Body of pancreas (tissue), 4 donors: ENCODE data around the gene SLC30A3. TPM values are rescaled to one million over a fixed set of nuclear protein-coding genes. Genes with fewer than 3 reads are reported as not detected.

Experiments used
- ATAC-seq: fragments of 150-250 bp; one replicate; pipeline ENCODE4 v1.9.1; 2016
- DNase-seq, 4 donors: peaks; one replicate each; pipeline ENCODE4 v3.0.0-alpha.2; 2019
- H3K27ac ChIP-seq, 4 donors: fragments of 200-600 bp; sonication (generic); 1 replicate in 3 of 4; 2 replicates in 1 of 4; pipeline versions ENCODE4 v1.5.1 to v1.6.1; 2016 to 2019; ENCODE audit warnings: mild to moderate bottlenecking in 1 of 4, mixed read lengths in 1 of 4, moderate library complexity in 1 of 4
- H3K27me3 ChIP-seq, 2 donors: fragments of 200-600 bp; sonication (generic); one replicate each; pipeline ENCODE4 v1.6.0; 2016; ENCODE audit warnings: mild to moderate bottlenecking in 1 of 2
- H3K36me3 ChIP-seq, 2 donors: fragments of 200-600 bp; sonication (generic); replicated peaks in 1 of 2; 2 replicates each; pipeline ENCODE4 v1.5.1; 2016; ENCODE audit warnings: low read depth in 2 of 2; ENCODE audit not compliant: insufficient read depth in 1 of 2
- H3K4me1 ChIP-seq: fragments of 200-600 bp; sonication (generic); one replicate; pipeline ENCODE4 v1.6.0; 2016
- H3K4me3 ChIP-seq, 2 donors: fragments of 200-600 bp; sonication (generic); 1 replicate in 1 of 2; 2 replicates in 1 of 2; pipeline ENCODE4 v1.5.1; 2016 to 2019
- H3K9me3 ChIP-seq, 3 donors: fragments of 200-600 bp; sonication (generic); 1 replicate in 2 of 3; 2 replicates in 1 of 3; pipeline ENCODE4 v1.5.1; 2016
- CTCF ChIP-seq, 7 experiments: fragments of 450-650 bp in 4 of 7; fragments of 200-600 bp in 3 of 7; sonication (generic) in 3 of 7; IDR thresholded peaks; one replicate each; pipeline ENCODE4 v1.5.1; 2016 to 2019; ENCODE audit warnings: antibody characterized with exemption in 7 of 7
- POLR2A ChIP-seq, 3 donors: fragments of 450-650 bp; IDR thresholded peaks; one replicate each; pipeline ENCODE4 v1.6.1; 2016; ENCODE audit warnings: antibody characterized with exemption in 3 of 3, mild to moderate bottlenecking in 2 of 3
- WGBS, 2 donors: methylation state at CpG; one replicate each; pipeline ENCODE4 v1.1.5; 2017; 5-methylcytosine and 5-hydroxymethylcytosine counted together
- intact Hi-C: fragments of 100-400 bp; cut with DNase I; formaldehyde crosslinking; loops from one replicate; pipeline ENCODE4 v1.15.1; 2023
- total RNA-seq, 2 donors: library from RNA; depleted of rRNA; stranded (reverse); fragments of >200 nt; gene quantifications; one replicate each; pipeline ENCODE4 v1.1.0, GENCODE V29; 2016

SLC30A3 gene
- total RNA-seq, 2 donors from 2014 or later: not detected

- Histone ChIP-seq H3K27ac (no peak overlapping the region), H3K36me3 (no peaks in the 10 kb centered on the region), H3K4me1 (peaks cover 4% of the 10 kb centered on the region), H3K9me3 (no peaks in the 10 kb centered on the region), H3K4me3 (no peak overlapping the region), H3K27me3 (peaks cover 0 to 7% of the 10 kb centered on the region in 2 donors)
- WGBS, 2 donors: 29 to 67% methylated on average over 3 to 7 of the region's 7 CpGs
- intact Hi-C loops: no loop called here
- ATAC-seq: no peak
- DNase-seq: no peak
- TF ChIP-seq CTCF (IDR thresholded peaks at IDR 0.05): no peak
- no peak for TF ChIP-seq POLR2A (IDR thresholded peaks at IDR 0.05)
Measured at GRCh38 chr2:27256855-27257454, 5.9 kb downstream of the SLC30A3 start.

GRCh38 chr2:27255660-27256059 lies 7.2 kb downstream of the SLC30A3 start:
- intact Hi-C loops: no loop called here
- Histone ChIP-seq H3K4me3 (no peak overlapping the region), H3K36me3 (no peaks in the 10 kb centered on the region), H3K27me3 (no peaks in the 10 kb centered on the region), H3K4me1 (no peaks in the 10 kb centered on the region), H3K27ac (no peak overlapping the region), H3K9me3 (no peaks in the 10 kb centered on the region)
- DNase-seq (no peak), ATAC-seq (no peak)
- no peak for TF ChIP-seq POLR2A (IDR thresholded peaks at IDR 0.05)
- TF ChIP-seq CTCF (IDR thresholded peaks at IDR 0.05): no peak
- WGBS, 2 donors: 9 to 27% methylated on average over 1 of the region's 1 CpG

GRCh38 chr2:27255187-27255586 lies 7.7 kb downstream of the SLC30A3 start:
- no peak for ATAC-seq
- Histone ChIP-seq H3K36me3 (no peaks in the 10 kb centered on the region), H3K9me3 (no peaks in the 10 kb centered on the region), H3K4me1 (peaks cover 3% of the 10 kb centered on the region), H3K4me3 (no peak overlapping the region), H3K27ac (no peak overlapping the region), H3K27me3 (no peaks in the 10 kb centered on the region)
- DNase-seq: no peak
- no peak for TF ChIP-seq CTCF (IDR thresholded peaks at IDR 0.05)
- TF ChIP-seq POLR2A (IDR thresholded peaks at IDR 0.05): no peak
- intact Hi-C loops: no loop called here
- 16 to 31% methylated on average over 8 to 11 of the region's 13 CpGs for WGBS, 2 donors

GRCh38 chr2:27251766-27252165 lies 11.1 kb downstream of the SLC30A3 start:
- DNase-seq: no peak
- Histone ChIP-seq H3K27me3 (no peaks in the 10 kb centered on the region), H3K4me1 (peaks cover 11% of the 10 kb centered on the region), H3K9me3 (no peaks in the 10 kb centered on the region), H3K27ac (no peak overlapping the region), H3K4me3 (no peak overlapping the region), H3K36me3 (no peaks in the 10 kb centered on the region)
- no peak for ATAC-seq
- WGBS, 2 donors: 80 to 81% methylated on average over 13 of the region's 13 CpGs
- TF ChIP-seq CTCF (IDR thresholded peaks at IDR 0.05): no peak
- no peak for TF ChIP-seq POLR2A (IDR thresholded peaks at IDR 0.05)
- intact Hi-C loops: no loop called here
